GM23338 (cell line): ENCODE results near the gene TFPI. TPM values are rescaled to one million over a fixed set of nuclear protein-coding genes. Genes with fewer than 3 reads are reported as not detected.

Experiments used
- ATAC-seq: fragments of 200-7000 bp; cut with Tn5 transposase; 3 replicates; pipeline ENCODE4 v1.9.1; 2020
- DNase-seq: peaks from one replicate; pipeline ENCODE4 v3.0.0-alpha.2; 2015; ENCODE audit warnings: low spot score
- H2AFZ ChIP-seq: fragments of 200-600 bp; sonication (generic); 2 replicates; pipeline ENCODE4 v1.8.0; 2016; ENCODE audit warnings: antibody characterized with exemption, mild to moderate bottlenecking, moderate library complexity
- H3F3A ChIP-seq: fragments of 200-600 bp; sonication (generic); replicated peaks from 2 replicates; pipeline ENCODE4 v1.8.0; 2017; ENCODE audit warnings: antibody characterized with exemption, mixed run types, low read depth
- H3K27ac ChIP-seq: fragments of 200-600 bp; sonication (generic); 2 replicates; pipeline ENCODE4 v1.6.1; 2016; ENCODE audit warnings: low read depth
- H3K27me3 ChIP-seq: fragments of 200-600 bp; sonication (generic); 2 replicates; pipeline ENCODE4 v1.8.0; 2016; ENCODE audit warnings: mild to moderate bottlenecking, mixed run types, moderate library complexity; ENCODE audit not compliant: insufficient read depth
- H3K36me3 ChIP-seq: fragments of 200-600 bp; sonication (generic); 2 replicates; pipeline ENCODE4 v1.8.0; 2016; ENCODE audit warnings: mild to moderate bottlenecking; ENCODE audit not compliant: insufficient read depth
- H3K4me1 ChIP-seq: fragments of 200-600 bp; sonication (generic); 2 replicates; pipeline ENCODE4 v1.8.0; 2016; ENCODE audit warnings: mild to moderate bottlenecking, moderate library complexity; ENCODE audit not compliant: insufficient read depth
- H3K4me2 ChIP-seq: fragments of 200-600 bp; sonication (generic); 2 replicates; pipeline ENCODE4 v1.7.1; 2017; ENCODE audit warnings: mixed run types
- H3K4me3 ChIP-seq: fragments of 200-600 bp; sonication (generic); 2 replicates; pipeline ENCODE4 v1.6.1; 2016; ENCODE audit warnings: mixed run types
- H3K79me2 ChIP-seq: fragments of 200-600 bp; sonication (generic); replicated peaks from 2 replicates; pipeline ENCODE4 v1.8.0; 2017; ENCODE audit warnings: mild to moderate bottlenecking; ENCODE audit not compliant: insufficient read depth
- H3K9me2 ChIP-seq: fragments of 200-600 bp; sonication (generic); 2 replicates; pipeline ENCODE4 v1.8.0; 2017; ENCODE audit not compliant: insufficient read depth
- H4K20me1 ChIP-seq: fragments of 200-600 bp; sonication (generic); replicated peaks from 2 replicates; pipeline ENCODE4 v1.8.0; 2017; ENCODE audit warnings: mild to moderate bottlenecking; ENCODE audit not compliant: insufficient read depth
- H3K27ac Mint-ChIP-seq: 2 replicates; pipeline ENCODE4 v1.8.0; 2020; ENCODE audit warnings: inconsistent platforms, mild to moderate bottlenecking, moderate library complexity, mixed read lengths
- H3K27me3 Mint-ChIP-seq: 3 replicates; pipeline ENCODE4 v1.8.0; 2022; ENCODE audit warnings: low read depth, mild to moderate bottlenecking, moderate library complexity, mixed read lengths, inconsistent platforms; ENCODE audit not compliant: insufficient read depth, poor library complexity
- H3K36me3 Mint-ChIP-seq: 3 replicates; pipeline ENCODE4 v1.8.0; 2021; ENCODE audit warnings: low read depth, mild to moderate bottlenecking, inconsistent platforms, moderate library complexity, mixed read lengths
- H3K4me1 Mint-ChIP-seq: 3 replicates; pipeline ENCODE4 v1.8.0; 2020; ENCODE audit warnings: mild to moderate bottlenecking, inconsistent platforms, mixed read lengths
- H3K4me3 Mint-ChIP-seq: 3 replicates; pipeline ENCODE4 v1.8.0; 2021; ENCODE audit warnings: moderate library complexity, mild to moderate bottlenecking, inconsistent platforms, mixed read lengths
- H3K9me3 Mint-ChIP-seq: 3 replicates; pipeline ENCODE4 v1.8.0; 2020; ENCODE audit warnings: moderate library complexity, mild to moderate bottlenecking, inconsistent platforms, mixed read lengths
- CREB1 ChIP-seq: fragments of 250-450 bp; sonication (Bioruptor Pico); IDR thresholded peaks from 2 replicates; pipeline ENCODE4 v1.5.0; 2020; ENCODE audit warnings: low read depth, mild to moderate bottlenecking, moderate library complexity
- CTCF ChIP-seq, 2 experiments: fragments of 200-600 bp in 1 of 2; sonication (generic) in 1 of 2; conservative IDR thresholded peaks; 2 replicates each; pipeline versions ENCODE4 v1.5.1 to v1.6.1; 2016 to 2017; ENCODE audit warnings: antibody characterized with exemption in 2 of 2, low read depth in 2 of 2, mild to moderate bottlenecking in 2 of 2, moderate library complexity in 1 of 2
- ETS1 ChIP-seq: IDR thresholded peaks from 2 replicates; pipeline ENCODE4 v1.6.1; 2016; ENCODE audit warnings: antibody characterized with exemption
- EZH2 ChIP-seq: fragments of 200-600 bp; sonication (generic); IDR thresholded peaks from one replicate; pipeline ENCODE4 v1.8.0; 2017; ENCODE audit warnings: antibody characterized with exemption, mild to moderate bottlenecking, low read depth; ENCODE audit not compliant: unreplicated experiment
- EZH2phosphoT487 ChIP-seq: fragments of 200-600 bp; sonication (generic); IDR thresholded peaks from one replicate; pipeline ENCODE4 v1.8.1; 2018; ENCODE audit warnings: antibody characterized with exemption; ENCODE audit not compliant: unreplicated experiment
- JUNB ChIP-seq: IDR thresholded peaks from one replicate; pipeline ENCODE4 v1.6.1; 2016; ENCODE audit warnings: antibody characterized with exemption; ENCODE audit not compliant: unreplicated experiment
- NANOG ChIP-seq: IDR thresholded peaks from 2 replicates; pipeline ENCODE4 v1.6.1; 2016; ENCODE audit warnings: antibody characterized with exemption, borderline replicate concordance
- POLR2AphosphoS5 ChIP-seq: IDR thresholded peaks from 2 replicates; pipeline ENCODE4 v1.6.1; 2016; ENCODE audit warnings: antibody characterized with exemption, low read depth
- REST ChIP-seq: IDR thresholded peaks from one replicate; pipeline ENCODE4 v1.6.1; 2018; ENCODE audit warnings: antibody characterized with exemption; ENCODE audit not compliant: unreplicated experiment
- STAT1 ChIP-seq: IDR thresholded peaks from one replicate; pipeline ENCODE4 v1.6.1; 2016; ENCODE audit warnings: antibody characterized with exemption; ENCODE audit not compliant: unreplicated experiment
- ZNF331 ChIP-seq: fragments of 250-450 bp; sonication (Bioruptor Pico); IDR thresholded peaks from 2 replicates; pipeline ENCODE4 v1.5.0; 2020; ENCODE audit warnings: low read depth, mild to moderate bottlenecking, moderate library complexity
- polyA plus RNA-seq: library from polyadenylated mRNA; unstranded; fragments of >200 nt; fragmentation: Nextera tagmentation; extraction: Ambion mirVana; gene quantifications from 2 replicates; pipeline ENCODE4 v1.2.1, GENCODE V29; 2016
- total RNA-seq: library from RNA; depleted of rRNA; stranded (reverse); fragments of >200 nt; shearing (Covaris generic); gene quantifications from 2 replicates; pipeline ENCODE4 v1.2.3, GENCODE V29; 2014

TFPI gene
- total and polyA plus RNA-seq, 2 experiments from 2014 or later, result 1.8 to 1.9 TPM

- Histone ChIP-seq H3K36me3 (no peaks in the 10 kb centered on the region), H3K79me2 (no peaks in the 10 kb centered on the region), H3K4me1 (no peaks in the 10 kb centered on the region), H2AFZ (no peak overlapping the region), H3K4me3 (no peak overlapping the region), H3K4me2 (no peak overlapping the region), H3K27ac (no peak overlapping the region), H4K20me1 (no peaks in the 10 kb centered on the region), H3K9me2 (no peaks in the 10 kb centered on the region), H3F3A (no peaks in the 10 kb centered on the region), H3K27me3 (no peaks in the 10 kb centered on the region)
- H3K27me3 Mint-ChIP-seq, result no peaks in the 10 kb centered on the region
- DNase-seq (no peak), ATAC-seq (no peak)
- no peak overlapping the region for H3K4me3 Mint-ChIP-seq
- H3K4me1 Mint-ChIP-seq, result no peaks in the 10 kb centered on the region; the same call in 1 of the 3 replicates
- no peaks in the 10 kb centered on the region; the same call in 2 of the 3 replicates for H3K9me3 Mint-ChIP-seq
- no peaks in the 10 kb centered on the region for H3K36me3 Mint-ChIP-seq
- TF ChIP-seq STAT1, result no peak
- no peak overlapping the region for H3K27ac Mint-ChIP-seq
Observed at GRCh38 chr2:187431911-187432310, 122.3 kb downstream of the TFPI start.

GRCh38 chr2:187429989-187430388 lies 124.2 kb downstream of the TFPI start:
- H3K4me3 Mint-ChIP-seq, result no peak overlapping the region
- no peak for TF ChIP-seq POLR2AphosphoS5
- no peak for TF ChIP-seq CREB1
- no peak for TF ChIP-seq NANOG
- no peak for TF ChIP-seq ZNF331
- TF ChIP-seq ETS1, result no peak
- TF ChIP-seq EZH2, result no peak
- TF ChIP-seq STAT1, result no peak
- TF ChIP-seq REST, result no peak
- no peak for TF ChIP-seq CTCF (conservative IDR thresholded peaks at IDR 0.05; ENCODE audit: low read depth in 2 of 2)
- TF ChIP-seq JUNB, result no peak
- no peak for TF ChIP-seq EZH2phosphoT487
- H3K9me2 ChIP-seq, result no peaks in the 10 kb centered on the region
- H3K27ac ChIP-seq, result no peak overlapping the region
- H3K36me3 ChIP-seq, result no peaks in the 10 kb centered on the region
- H3K4me2 ChIP-seq, result no peak overlapping the region
- DNase-seq (no peak), ATAC-seq (no peak)
- H3K27me3 ChIP-seq, result no peaks in the 10 kb centered on the region
- H4K20me1 ChIP-seq, result no peaks in the 10 kb centered on the region
- H2AFZ ChIP-seq, result no peak overlapping the region
- no peak overlapping the region for H3K4me3 ChIP-seq
- no peaks in the 10 kb centered on the region for H3K27me3 Mint-ChIP-seq
- H3K36me3 Mint-ChIP-seq, result no peaks in the 10 kb centered on the region
- H3K4me1 Mint-ChIP-seq, result no peaks in the 10 kb centered on the region; the same call in 1 of the 3 replicates
- H3F3A ChIP-seq, result no peaks in the 10 kb centered on the region
- no peaks in the 10 kb centered on the region for H3K4me1 ChIP-seq
- H3K79me2 ChIP-seq, result no peaks in the 10 kb centered on the region
- H3K9me3 Mint-ChIP-seq, result no peaks in the 10 kb centered on the region; the same call in 2 of the 3 replicates
- 0 out of 2 replicates have a peak overlapping the region, but pooled peaks have one; percentile 26 for H3K27ac Mint-ChIP-seq
